PC-3 (cell line): ENCODE results near the gene CCNL1. TPM values are rescaled to one million over a fixed set of nuclear protein-coding genes. Genes with fewer than 3 reads are reported as not detected.

ENCODE experiments used
- ATAC-seq: fragments of 200-7000 bp; cut with Tn5 transposase; 2 replicates; pipeline ENCODE4 v1.9.1; 2020; ENCODE audit warnings: mild to moderate bottlenecking, moderate library complexity
- BruUV-seq: library from RNA; stranded (reverse); fragments of 400-500 nt; replicated peaks from 2 replicates; lab custom pipeline; 2021; lab: Mats Ljungman, UMichigan
- CTCF ChIA-PET: fragments of 300-600 bp; sonication (Branson Sonifier 250); formaldehyde crosslinking; loops from one replicate; lab custom pipeline; 2022; ENCODE audit warnings: antibody characterized with exemption; lab: Charles Lee
- POLR2A ChIA-PET: fragments of 300-600 bp; sonication (Branson Sonifier 250); formaldehyde crosslinking; loops from one replicate; lab custom pipeline; 2022; ENCODE audit warnings: antibody characterized with exemption; ENCODE audit not compliant: unreplicated experiment; lab: Charles Lee
- DNase-seq: peaks from one replicate; pipeline ENCODE4 v3.0.0-alpha.2; 2015
- H2AFZ ChIP-seq: fragments of 300-600 bp; sonication (generic); 2 replicates; pipeline ENCODE4 v1.6.0; 2016; ENCODE audit warnings: antibody characterized with exemption, low read length
- H3F3A ChIP-seq: fragments of 300-600 bp; sonication (generic); one replicate; pipeline ENCODE4 v1.6.0; 2017; ENCODE audit warnings: antibody characterized with exemption, low read length, control low read depth, mild to moderate bottlenecking; ENCODE audit not compliant: unreplicated experiment
- H3K27ac ChIP-seq: fragments of 300-600 bp; sonication (generic); 2 replicates; pipeline ENCODE4 v1.5.1; 2016; ENCODE audit warnings: mild to moderate bottlenecking, low read length
- H3K27me3 ChIP-seq: fragments of 300-600 bp; sonication (generic); 2 replicates; pipeline ENCODE4 v1.6.1; 2016; ENCODE audit warnings: low read length, mixed read lengths
- H3K36me3 ChIP-seq: fragments of 300-600 bp; sonication (generic); 2 replicates; pipeline ENCODE4 v1.6.1; 2016; ENCODE audit warnings: low read depth, mixed run types, low read length, mixed read lengths
- H3K4me1 ChIP-seq: fragments of 300-600 bp; sonication (generic); 2 replicates; pipeline ENCODE4 v1.5.1; 2016; ENCODE audit warnings: low read length; ENCODE audit not compliant: insufficient read depth
- H3K4me2 ChIP-seq: fragments of 300-600 bp; sonication (generic); 2 replicates; pipeline ENCODE4 v1.6.0; 2016; ENCODE audit warnings: low read length
- H3K4me3 ChIP-seq: fragments of 300-600 bp; sonication (generic); 2 replicates; pipeline ENCODE4 v1.5.1; 2016; ENCODE audit warnings: mild to moderate bottlenecking, low read length, mixed read lengths
- H3K79me2 ChIP-seq: fragments of 300-600 bp; sonication (generic); 2 replicates; pipeline ENCODE4 v1.6.1; 2017; ENCODE audit warnings: low read length, mixed read lengths
- H3K9ac ChIP-seq: fragments of 300-600 bp; sonication (generic); 2 replicates; pipeline ENCODE4 v1.6.0; 2016; ENCODE audit warnings: mild to moderate bottlenecking, low read length
- H3K9me2 ChIP-seq: fragments of 300-600 bp; sonication (generic); replicated peaks from 2 replicates; pipeline ENCODE4 v1.6.1; 2016; ENCODE audit warnings: mixed run types, low read length, mixed read lengths
- H3K9me3 ChIP-seq: fragments of 300-600 bp; sonication (generic); 2 replicates; pipeline ENCODE4 v1.6.1; 2016; ENCODE audit warnings: low read length, mixed read lengths
- H4K20me1 ChIP-seq: fragments of 300-600 bp; sonication (generic); 2 replicates; pipeline ENCODE4 v1.6.1; 2016; ENCODE audit warnings: low read length, mixed read lengths
- EZH2 ChIP-seq: fragments of 300-600 bp; sonication (generic); IDR thresholded peaks from one replicate; pipeline ENCODE4 v1.6.1; 2017; ENCODE audit warnings: antibody characterized with exemption, mild to moderate bottlenecking, low read length; ENCODE audit not compliant: unreplicated experiment
- EZH2phosphoT487 ChIP-seq: fragments of 300-600 bp; sonication (generic); IDR thresholded peaks from 2 replicates; pipeline ENCODE4 v1.6.1; 2018; ENCODE audit warnings: mild to moderate bottlenecking, antibody characterized with exemption, low read length, borderline replicate concordance
- intact Hi-C: fragments of 100-400 bp; cut with micrococcal nuclease; formaldehyde crosslinking; loops from 2 replicates; pipeline ENCODE4 v1.9.0; 2023
- total RNA-seq: library from RNA; depleted of rRNA; stranded (reverse); fragments of >200 nt; gene quantifications from 2 replicates; pipeline ENCODE4 v1.2.3, GENCODE V29; 2014
- TF ChIP-seq, protein P1 (sequence below): fragments of 300-600 bp; sonication (generic); conservative IDR thresholded peaks from 2 replicates; pipeline ENCODE4 v1.5.1; 2017; ENCODE audit warnings: antibody characterized with exemption, low read depth, mild to moderate bottlenecking, low read length

CCNL1 gene
- total RNA-seq, 1 experiment from 2014 or later = 231 TPM

DNA sequence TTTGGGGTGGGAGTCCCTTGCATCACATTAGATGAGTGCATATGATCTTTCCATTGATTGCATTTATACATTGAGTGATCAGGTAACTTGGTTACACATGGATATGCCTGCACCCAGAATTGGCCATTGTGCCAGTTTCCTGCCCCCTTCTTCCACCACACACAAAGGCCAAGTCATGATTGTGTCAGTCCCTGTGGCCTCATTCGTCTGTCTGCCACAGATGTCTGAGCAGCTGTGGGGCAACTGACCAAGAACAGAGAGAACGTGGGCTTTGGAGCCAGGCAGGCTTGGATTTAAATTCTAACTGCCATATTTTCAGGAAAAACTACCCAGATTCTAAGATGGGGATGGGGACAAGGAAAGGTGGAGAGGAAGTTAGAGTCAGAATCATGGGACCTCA lies 27.0 kb downstream of the CCNL1 start:
- H3K27me3 ChIP-seq = no peaks in the 10 kb centered on the region
- peak overlapping the region; percentile 99 for H3K27ac ChIP-seq
- no peaks in the 10 kb centered on the region for H3K9me2 ChIP-seq
- no peaks in the 10 kb centered on the region for H3K79me2 ChIP-seq
- CTCF ChIA-PET = interaction anchor here (0.6 to 1.9 kb wide), 2 partner anchors 44 to 51 kb away, joined by 3 to 7 read pairs; no protein-coding TSS in a partner anchor
- no peak overlapping the region for H2AFZ ChIP-seq
- no TSS peak for BruUV-seq
- no peak overlapping the region for H3K4me3 ChIP-seq
- TF ChIP-seq, protein P1, sequence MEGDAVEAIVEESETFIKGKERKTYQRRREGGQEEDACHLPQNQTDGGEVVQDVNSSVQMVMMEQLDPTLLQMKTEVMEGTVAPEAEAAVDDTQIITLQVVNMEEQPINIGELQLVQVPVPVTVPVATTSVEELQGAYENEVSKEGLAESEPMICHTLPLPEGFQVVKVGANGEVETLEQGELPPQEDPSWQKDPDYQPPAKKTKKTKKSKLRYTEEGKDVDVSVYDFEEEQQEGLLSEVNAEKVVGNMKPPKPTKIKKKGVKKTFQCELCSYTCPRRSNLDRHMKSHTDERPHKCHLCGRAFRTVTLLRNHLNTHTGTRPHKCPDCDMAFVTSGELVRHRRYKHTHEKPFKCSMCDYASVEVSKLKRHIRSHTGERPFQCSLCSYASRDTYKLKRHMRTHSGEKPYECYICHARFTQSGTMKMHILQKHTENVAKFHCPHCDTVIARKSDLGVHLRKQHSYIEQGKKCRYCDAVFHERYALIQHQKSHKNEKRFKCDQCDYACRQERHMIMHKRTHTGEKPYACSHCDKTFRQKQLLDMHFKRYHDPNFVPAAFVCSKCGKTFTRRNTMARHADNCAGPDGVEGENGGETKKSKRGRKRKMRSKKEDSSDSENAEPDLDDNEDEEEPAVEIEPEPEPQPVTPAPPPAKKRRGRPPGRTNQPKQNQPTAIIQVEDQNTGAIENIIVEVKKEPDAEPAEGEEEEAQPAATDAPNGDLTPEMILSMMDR = no peak
- TF ChIP-seq EZH2 = no peak
- no peak for TF ChIP-seq EZH2phosphoT487
- peaks cover 15% of the 10 kb centered on the region for H3F3A ChIP-seq
- H3K9ac ChIP-seq = peak overlapping the region; percentile 95
- no peaks in the 10 kb centered on the region for H4K20me1 ChIP-seq
- POLR2A ChIA-PET = interaction anchor here (0.7 kb wide), 1 partner anchor 50 kb away, joined by 3 read pairs; no protein-coding TSS in a partner anchor
- intact Hi-C loops = no loop called here
- peak overlapping the region; percentile 69 for H3K4me2 ChIP-seq
- no peaks in the 10 kb centered on the region for H3K9me3 ChIP-seq
- H3K4me1 ChIP-seq = peaks cover 92% of the 10 kb centered on the region
- no peaks in the 10 kb centered on the region for H3K36me3 ChIP-seq
- ATAC-seq (no peak), DNase-seq (peak; percentile 29)

DNA sequence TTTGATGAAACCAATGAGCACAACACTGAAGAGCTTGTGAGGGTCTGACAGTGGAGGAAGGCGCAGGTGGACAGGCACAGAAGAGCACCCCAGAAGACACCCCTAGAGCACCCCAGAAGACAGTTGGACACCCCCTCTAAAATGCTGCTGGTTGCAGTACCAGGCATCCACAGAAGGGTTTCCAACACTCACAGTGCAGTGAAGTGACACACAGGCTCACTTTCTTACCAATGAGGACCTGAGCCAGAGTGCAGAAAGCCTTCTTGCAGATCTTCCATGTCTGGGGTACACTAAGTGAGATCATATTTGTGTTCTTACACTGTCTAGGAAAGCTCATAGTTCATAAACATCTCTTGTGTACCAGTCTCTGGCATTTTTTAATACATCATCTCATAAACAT lies 27.6 kb downstream of the CCNL1 start:
- Histone ChIP-seq H3F3A (peaks cover 15% of the 10 kb centered on the region), H3K9me3 (no peaks in the 10 kb centered on the region), H3K4me3 (peak overlapping the region; percentile 30; the same call in 1 of the 2 replicates), H3K36me3 (no peaks in the 10 kb centered on the region), H3K9me2 (no peaks in the 10 kb centered on the region), H3K79me2 (no peaks in the 10 kb centered on the region), H4K20me1 (no peaks in the 10 kb centered on the region), H3K27me3 (no peaks in the 10 kb centered on the region), H3K4me1 (peaks cover 98% of the 10 kb centered on the region), H3K4me2 (peak overlapping the region; percentile 69), H3K27ac (peak overlapping the region; percentile 99), H3K9ac (peak overlapping the region; percentile 95), H2AFZ (peak overlapping the region; percentile 17; the same call in 1 of the 2 replicates)
- DNase-seq = no peak
- intact Hi-C loops = no loop called here
- BruUV-seq = TSS peak; percentile 19
- CTCF ChIA-PET = interaction anchor here (1.9 kb wide), 1 partner anchor 44 kb away, joined by 7 read pairs; no protein-coding TSS in a partner anchor
- POLR2A ChIA-PET = interaction anchor here (0.7 kb wide), 2 partner anchors 50 to 55 kb away, joined by 3 read pairs; no protein-coding TSS in a partner anchor
- TF ChIP-seq EZH2 (no peak), EZH2phosphoT487 (no peak)
- TF ChIP-seq, protein P1 = no peak; the same call in 1 of the 2 replicates
- no peak for ATAC-seq

DNA sequence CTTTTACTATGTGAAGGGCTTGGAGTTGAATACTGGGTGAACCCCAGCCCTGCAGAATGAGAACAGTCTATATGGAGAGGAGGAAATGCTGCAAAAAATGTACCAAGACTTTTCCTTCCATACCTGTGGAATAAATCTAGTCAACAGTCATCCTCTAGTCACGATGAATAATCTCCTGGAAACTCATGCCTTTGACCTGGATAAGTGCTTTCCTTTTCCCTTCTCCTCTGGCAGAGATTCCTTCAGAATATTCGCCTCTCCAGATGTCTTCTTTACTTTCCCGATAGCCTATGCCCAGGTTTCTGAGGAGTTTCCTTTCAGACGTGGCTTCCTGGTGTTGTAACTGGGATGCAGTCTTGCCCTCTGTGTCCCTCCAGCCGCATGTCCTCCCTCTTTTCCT lies 28.1 kb downstream of the CCNL1 start:
- DNase-seq (peak; percentile 93), ATAC-seq (peak; percentile 7)
- Histone ChIP-seq H3K27ac (peak overlapping the region; percentile 99), H2AFZ (peak overlapping the region; percentile 17; the same call in 1 of the 2 replicates), H3K27me3 (no peaks in the 10 kb centered on the region), H3K36me3 (no peaks in the 10 kb centered on the region), H4K20me1 (no peaks in the 10 kb centered on the region), H3K9ac (peak overlapping the region; percentile 95), H3K9me3 (no peaks in the 10 kb centered on the region), H3K4me3 (peak overlapping the region; percentile 30; the same call in 1 of the 2 replicates), H3F3A (peaks cover 15% of the 10 kb centered on the region), H3K79me2 (no peaks in the 10 kb centered on the region), H3K4me2 (peak overlapping the region; percentile 69), H3K4me1 (peaks cover 98% of the 10 kb centered on the region), H3K9me2 (no peaks in the 10 kb centered on the region)
- ChIA-PET POLR2A (interaction anchor here (0.6 to 0.7 kb wide), 3 partner anchors 11 to 307 kb away, joined by 3 read pairs; no protein-coding TSS in a partner anchor), CTCF (interaction anchor here (0.6 to 1.9 kb wide), 3 partner anchors 43 to 400 kb away, joined by 3 to 7 read pairs (median 6); no protein-coding TSS in a partner anchor)
- intact Hi-C loops = loop anchor here (1.0 to 2.0 kb wide), 3 partner anchors 239 to 343 kb away; no protein-coding TSS in a partner anchor
- no peak for TF ChIP-seq EZH2phosphoT487
- TF ChIP-seq EZH2 = no peak
- TF ChIP-seq, protein P1 = no peak
- no TSS peak for BruUV-seq
